Posterior cingulate gyrus (tissue), 11 donors: Measurements from ENCODE around the gene CDH4.

ENCODE experiments used
- DNase-seq, 10 donors: peaks; one replicate each; pipeline versions ENCODE4 v3.0.0 to v3.0.0-alpha.2; 2020 to 2021; ENCODE audit warnings: mixed read lengths in 3 of 10
- intact Hi-C: fragments of 100-400 bp; cut with DNase I; formaldehyde crosslinking; loops from one replicate; pipeline ENCODE4 v1.15.1; 2023

The CDH4 gene

GRCh38 chr20:61516346-61517208 is 264.5 kb downstream of the CDH4 start:
- intact Hi-C loops = no loop called here

DNA sequence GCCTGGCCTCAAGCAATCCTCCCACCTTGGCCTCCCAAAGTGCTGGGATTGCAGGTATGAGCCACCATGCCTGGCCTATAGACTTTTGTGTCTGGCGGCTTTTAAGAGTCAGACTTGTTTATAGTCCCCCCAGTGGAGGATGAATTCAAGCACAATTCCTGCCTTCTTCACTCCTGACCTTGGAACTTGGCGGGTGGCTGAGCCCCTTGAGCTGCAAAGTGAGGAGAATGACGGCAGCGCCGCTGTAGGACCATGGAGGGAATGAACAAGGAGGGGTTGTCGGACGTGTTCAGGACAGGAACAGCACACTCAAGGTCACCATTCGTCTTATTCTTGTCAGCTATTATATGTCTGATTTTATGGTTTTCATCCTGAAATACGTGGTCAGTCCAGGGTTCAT is 265.4 kb downstream of the CDH4 start:
- peak in 1 of 10 donors; percentile 60 for DNase-seq
- intact Hi-C loops = no loop called here

More at GRCh38 chr20:61516346-61517208, 264.5 kb downstream of the CDH4 start:
- DNase-seq = peak in 2 of 10 donors; percentile 59 to 72

DNA sequence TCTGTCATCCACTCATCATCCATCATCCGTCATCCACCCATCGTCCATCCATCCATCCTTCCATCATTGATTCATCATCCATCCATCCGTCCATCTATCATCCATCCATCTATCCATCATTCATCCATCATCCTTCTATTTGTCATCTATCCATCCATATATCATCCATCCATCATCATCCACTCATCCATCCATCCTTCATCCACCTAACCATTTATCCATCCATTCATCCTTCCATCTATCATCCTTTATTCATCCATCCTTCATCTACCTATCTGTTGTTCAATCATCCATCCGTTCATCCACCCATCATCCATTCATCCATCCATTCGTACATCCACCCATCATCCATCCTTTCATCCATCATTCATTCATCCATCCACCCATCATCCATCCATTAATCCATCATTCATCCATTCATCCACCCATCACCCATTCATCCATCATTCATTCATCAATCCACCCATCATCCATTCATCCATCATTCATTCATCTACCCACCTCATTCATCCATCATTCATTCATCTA is 266.4 kb downstream of the CDH4 start:
- intact Hi-C loops = no loop called here
- DNase-seq = no peak

DNA sequence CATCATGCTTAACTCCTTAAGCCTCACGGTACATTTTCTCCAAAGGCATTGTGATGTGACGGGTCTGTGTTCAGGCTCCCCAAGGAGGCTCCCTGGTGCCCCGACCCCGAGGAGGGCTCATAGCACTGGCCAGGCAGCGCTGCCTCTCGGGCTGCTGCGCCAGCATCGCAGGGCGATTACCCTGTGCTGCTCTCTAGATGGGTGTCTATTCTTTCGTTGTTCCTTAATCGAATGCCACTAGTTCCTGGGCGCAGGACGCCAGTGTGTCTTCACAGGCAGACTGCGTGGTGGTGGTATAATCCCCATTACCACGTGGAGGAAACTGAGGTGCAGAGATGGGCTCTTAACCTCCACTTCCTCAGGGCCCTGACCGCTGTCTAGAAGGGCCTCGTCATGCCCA is 267.4 kb downstream of the CDH4 start:
- DNase-seq = peak in 2 of 10 donors; percentile 41 to 74
- intact Hi-C loops = no loop called here

- peak in 2 of 10 donors; percentile 43 to 64 for DNase-seq
- intact Hi-C loops = no loop called here
These were observed 268.2 kb downstream of the CDH4 start for GRCh38 chr20:61520076-61520892.

DNA sequence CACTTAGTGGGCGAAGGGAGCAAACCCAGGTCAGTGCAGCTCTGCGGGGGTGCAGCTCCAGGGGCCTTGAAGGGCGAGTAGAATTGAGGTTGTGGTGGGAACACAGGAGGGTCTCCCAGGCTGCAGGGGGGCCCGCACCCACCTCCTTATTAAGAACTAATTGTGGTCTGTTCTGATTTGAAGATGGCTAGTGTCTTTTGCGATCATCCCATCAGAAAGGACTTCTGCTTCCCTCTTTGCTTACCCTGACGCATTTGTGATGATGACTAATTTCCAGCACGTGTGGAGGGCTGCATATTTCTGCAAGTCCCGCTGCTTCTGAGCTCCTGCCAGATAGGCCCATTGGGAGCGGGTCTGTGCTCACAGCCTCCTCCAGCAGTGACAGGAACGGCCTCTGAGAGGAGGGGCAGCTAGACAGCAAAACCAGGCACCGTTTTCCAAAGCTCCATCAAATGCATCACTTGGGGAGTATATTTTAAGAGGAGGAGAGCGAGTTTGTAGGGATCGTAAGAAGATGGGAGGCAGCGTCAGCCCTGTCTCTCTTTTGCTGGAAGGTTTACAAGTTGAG is 268.9 kb downstream of the CDH4 start:
- intact Hi-C loops = no loop called here
- DNase-seq = peak in 4 of 10 donors; percentile 36 to 78 (median 64)

GRCh38 chr20:61521687-61522420 is 269.8 kb downstream of the CDH4 start:
- peak in 3 of 10 donors; percentile 49 to 73 (median 66) for DNase-seq
- intact Hi-C loops = no loop called here

- intact Hi-C loops = no loop called here
- DNase-seq = peak in 3 of 10 donors; percentile 31 to 83 (median 46)
These were observed 270.5 kb downstream of the CDH4 start for GRCh38 chr20:61522498-61523090.

GRCh38 chr20:61523145-61523544 is 271.1 kb downstream of the CDH4 start:
- intact Hi-C loops = no loop called here
- DNase-seq = peak in 2 of 10 donors; percentile 45 to 49

- intact Hi-C loops = no loop called here
- peak in 3 of 10 donors; percentile 23 to 65 (median 55) for DNase-seq
These were observed 273.0 kb downstream of the CDH4 start for GRCh38 chr20:61524951-61525666.

GRCh38 chr20:61525781-61526431 is 273.8 kb downstream of the CDH4 start:
- peak in 3 of 10 donors; percentile 31 to 76 (median 75) for DNase-seq
- intact Hi-C loops = no loop called here

DNA sequence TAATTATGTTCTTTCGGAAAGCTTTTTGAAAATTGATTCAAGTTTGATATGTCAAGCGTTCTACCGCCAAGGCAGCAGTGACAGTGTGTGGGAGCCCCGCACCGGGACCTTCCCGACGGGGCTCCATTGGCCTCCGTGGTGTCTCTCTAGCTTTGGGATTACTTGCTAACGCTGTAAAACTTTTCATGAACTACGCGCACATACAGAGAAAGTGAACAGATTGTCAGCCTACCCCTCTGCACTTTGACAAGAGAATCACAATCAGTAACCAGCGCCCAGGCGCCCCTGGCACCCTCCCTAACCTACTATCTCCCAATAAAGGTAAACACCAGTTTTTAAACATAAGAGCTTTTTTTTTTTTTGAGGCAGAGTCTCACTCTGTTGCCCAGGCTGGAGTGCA is 274.8 kb downstream of the CDH4 start:
- intact Hi-C loops = no loop called here

GRCh38 chr20:61527626-61528025 is 275.6 kb downstream of the CDH4 start:
- intact Hi-C loops = no loop called here
- DNase-seq = peak in 3 of 10 donors; percentile 16 to 55 (median 40)

More for the DNA sequence above, 274.8 kb downstream of the CDH4 start:
- DNase-seq = peak in 3 of 10 donors; percentile 32 to 61 (median 47)

DNA sequence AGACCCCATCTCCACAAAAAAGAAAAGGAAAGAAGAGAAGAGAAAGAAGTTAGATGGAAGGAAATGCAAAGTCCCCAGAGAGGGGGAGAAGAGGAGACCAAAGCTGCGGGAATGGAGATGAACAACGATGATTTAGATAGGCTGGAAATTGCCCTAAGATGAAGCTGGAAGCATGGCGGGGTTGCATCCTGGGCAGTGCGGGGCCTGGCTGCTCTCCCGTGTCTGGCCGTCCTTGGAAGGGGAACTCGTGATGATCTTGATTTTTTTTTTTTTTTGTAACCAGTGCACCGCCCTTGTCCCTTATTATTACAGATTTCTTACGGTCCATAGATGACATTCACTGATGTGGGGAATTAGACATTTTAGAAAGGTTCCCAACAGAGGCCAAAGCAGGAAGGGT is 276.5 kb downstream of the CDH4 start:
- intact Hi-C loops = no loop called here
- DNase-seq = peak in 2 of 10 donors; percentile 40 to 55

DNA sequence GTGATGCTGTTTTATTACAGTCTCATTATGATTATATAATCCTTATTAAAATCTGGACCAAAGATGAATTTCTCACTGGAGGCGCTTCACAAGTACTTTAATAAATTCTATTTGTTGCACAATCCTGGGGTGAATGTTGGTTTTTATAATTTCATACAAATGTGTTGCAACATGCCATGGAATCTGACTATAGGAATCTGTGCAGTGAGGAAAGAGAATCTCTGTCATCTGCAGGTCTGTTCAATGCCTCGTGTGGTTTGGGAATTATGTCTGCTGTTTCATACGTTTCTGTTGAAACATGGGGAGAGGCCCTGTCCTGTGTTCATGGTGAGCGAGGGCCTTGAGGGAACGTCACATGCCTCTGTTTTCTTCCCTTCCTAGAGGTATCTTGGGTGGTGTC is 277.3 kb downstream of the CDH4 start:
- DNase-seq = peak in 1 of 10 donors; percentile 3
- intact Hi-C loops = no loop called here

DNA sequence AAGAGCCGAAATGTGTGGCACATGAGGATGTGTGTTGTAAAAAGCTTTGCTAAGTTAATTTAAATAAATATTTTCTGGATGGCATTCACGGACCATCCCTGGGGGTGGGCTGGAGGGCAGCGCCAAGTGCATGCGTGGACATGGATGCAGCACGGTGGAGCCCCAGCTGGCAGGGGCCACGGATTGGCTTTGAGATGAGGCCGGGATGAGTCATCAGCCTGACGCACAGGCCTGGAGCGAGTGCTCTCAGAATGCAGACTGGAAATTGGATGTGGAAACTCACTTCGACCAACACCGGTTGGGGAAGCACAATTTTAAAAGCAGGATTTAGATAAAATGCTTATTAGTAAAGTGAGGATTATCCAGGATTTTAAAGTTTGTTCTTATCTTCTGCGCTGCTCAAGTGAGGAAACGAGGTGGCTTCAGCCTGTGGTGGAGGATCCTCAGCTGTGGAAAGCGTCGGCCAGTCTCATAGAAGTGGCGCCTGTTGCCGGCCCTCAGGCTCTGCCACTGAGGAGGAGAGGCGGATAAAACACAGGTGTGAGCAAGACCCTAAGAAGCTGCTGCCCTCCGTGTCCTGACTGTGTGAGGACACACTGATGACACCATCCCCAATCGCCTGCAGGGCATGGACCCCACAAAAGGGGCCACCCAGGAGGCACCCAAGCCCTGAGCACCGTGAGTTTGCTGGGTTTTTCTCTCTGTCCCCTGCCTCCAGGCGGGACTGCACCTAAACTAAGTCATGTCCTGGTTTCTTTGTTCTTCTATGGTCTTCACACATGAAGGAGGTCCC is 279.7 kb downstream of the CDH4 start:
- intact Hi-C loops = no loop called here
- peak in 5 of 10 donors; percentile 29 to 90 (median 75) for DNase-seq

DNA sequence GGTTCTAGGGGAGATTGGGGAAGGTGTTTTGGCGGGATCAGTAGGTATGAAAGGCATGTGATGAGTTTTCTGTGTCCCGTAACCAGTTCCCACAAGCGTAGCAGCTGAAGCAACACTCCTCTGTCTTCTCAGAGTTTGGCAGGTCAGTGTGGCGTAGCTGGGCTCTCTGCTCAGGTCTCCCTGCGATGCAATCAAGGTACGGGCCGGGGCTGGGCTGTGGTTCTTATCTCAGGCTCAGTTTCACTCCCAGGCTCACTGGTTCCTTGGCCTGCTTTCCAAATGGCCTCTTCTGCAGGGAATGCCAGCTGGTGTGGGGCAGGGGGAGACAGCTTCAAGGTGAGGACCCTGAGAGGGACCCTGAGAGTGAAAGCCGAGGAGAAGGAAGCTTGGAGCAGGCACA is 280.7 kb downstream of the CDH4 start:
- intact Hi-C loops = no loop called here

More for the DNA sequence above, 280.7 kb downstream of the CDH4 start:
- peak in 3 of 10 donors; percentile 16 to 67 (median 50) for DNase-seq
